HepG2 (cell line): ENCODE measurements around the gene PHC1. TPM values are rescaled to one million over a fixed set of nuclear protein-coding genes. Genes with fewer than 3 reads are reported as not detected.

ENCODE experiments used
- ATAC-seq: fragments of 200-7000 bp; cut with Tn5 transposase; 3 replicates; pipeline ENCODE4 v1.9.1; 2020; ENCODE audit warnings: mild to moderate bottlenecking, moderate library complexity
- BruUV-seq: library from RNA; stranded (reverse); fragments of 400-500 nt; replicated peaks from 2 replicates; lab custom pipeline; 2021; lab: Mats Ljungman, UMichigan
- CTCF ChIA-PET: fragments of 300-600 bp; formaldehyde crosslinking; extraction: SDS; loops from one replicate; lab custom pipeline; 2021; ENCODE audit warnings: low total read pairs, inconsistent platforms, low intra/inter-chr PET ratio; lab: Yijun Ruan, JAX
- POLR2A ChIA-PET: fragments of 350-600 bp; sonication (Branson Sonifier 250); formaldehyde crosslinking; loops from one replicate; lab custom pipeline; 2020; ENCODE audit warnings: antibody characterized with exemption, inconsistent platforms; lab: Yijun Ruan, JAX
- DNase-seq: peaks from one replicate; pipeline ENCODE4 v3.0.0-alpha.2; 2015; ENCODE audit warnings: low spot score
- FAIRE-seq: peaks from 3 replicates; lab custom pipeline; 2011; peaks lifted over from hg19 to GRCh38; lab: Jason Lieb, UNC
- H2AFZ ChIP-seq: one replicate; pipeline ENCODE4 v1.6.1; 2011; ENCODE audit warnings: low read length, inconsistent platforms
- H3K27ac ChIP-seq: fragments of 300-600 bp; 3 replicates; pipeline ENCODE4 v1.8.0; 2011; ENCODE audit warnings: mixed run types, mild to moderate bottlenecking, mixed read lengths, low read length, inconsistent platforms; ENCODE audit not compliant: insufficient read depth; ENCODE audit errors: extremely low read length
- H3K27me3 ChIP-seq, 2 experiments: fragments of 200-600 bp in 1 of 2; 2 replicates in 1 of 2; 3 replicates in 1 of 2; pipeline versions ENCODE4 v1.6.0 to v1.8.0; 2011; ENCODE audit warnings: low read length in 2 of 2, mild to moderate bottlenecking in 2 of 2, moderate library complexity in 2 of 2, inconsistent platforms in 1 of 2; ENCODE audit not compliant: insufficient read depth in 2 of 2, control insufficient read depth in 1 of 2
- H3K36me3 ChIP-seq, 2 experiments: fragments of 200-600 bp in 1 of 2; replicated peaks in 1 of 2; 2 replicates in 1 of 2; 3 replicates in 1 of 2; pipeline versions ENCODE4 v1.5.1 to v1.8.0; 2011; ENCODE audit warnings: low read length in 2 of 2, inconsistent platforms in 1 of 2; ENCODE audit not compliant: insufficient read depth in 2 of 2, control insufficient read depth in 1 of 2
- H3K4me1 ChIP-seq: 2 replicates; pipeline ENCODE4 v1.5.1; 2012; ENCODE audit warnings: low read length, inconsistent platforms; ENCODE audit not compliant: insufficient read depth
- H3K4me2 ChIP-seq: 2 replicates; pipeline ENCODE4 v1.6.0; 2011; ENCODE audit warnings: low read depth, low read length, inconsistent platforms
- H3K4me3 ChIP-seq, 3 experiments: fragments of 200-600 bp in 1 of 3; sonication (generic), shearing (Covaris generic) in 1 of 3; replicated peaks in 1 of 3; 2 replicates each; pipeline ENCODE4 v1.5.1; 2011 to 2016; ENCODE audit warnings: low read length in 3 of 3, inconsistent platforms in 2 of 3, low read depth in 2 of 3, mild to moderate bottlenecking in 2 of 3, control low read depth in 1 of 3, mixed read lengths in 1 of 3; ENCODE audit not compliant: insufficient read depth in 1 of 3
- H3K79me2 ChIP-seq: one replicate; pipeline ENCODE4 v1.6.1; 2011; ENCODE audit warnings: low read length, inconsistent platforms; ENCODE audit not compliant: insufficient read depth
- H3K9ac ChIP-seq: 2 replicates; pipeline ENCODE4 v1.6.0; 2011; ENCODE audit warnings: mild to moderate bottlenecking, low read depth, low read length, inconsistent platforms; ENCODE audit not compliant: insufficient read depth
- H3K9me3 ChIP-seq: 2 replicates; pipeline ENCODE4 v1.5.1; 2012; ENCODE audit warnings: mild to moderate bottlenecking, low read length
- H4K20me1 ChIP-seq: 2 replicates; pipeline ENCODE4 v1.6.0; 2011; ENCODE audit warnings: inconsistent platforms, mild to moderate bottlenecking, low read length, moderate library complexity; ENCODE audit not compliant: insufficient read depth
- DBP ChIP-seq: sonication (generic); formaldehyde crosslinking; IDR thresholded peaks from 2 replicates; pipeline ENCODE4 v1.4.0; 2020; ENCODE audit warnings: missing genetic modification reagents; ENCODE audit errors: not compliant biosample characterization
- SP140L ChIP-seq: sonication (generic); formaldehyde crosslinking; IDR thresholded peaks from 2 replicates; pipeline ENCODE4 v1.4.0; 2020; ENCODE audit warnings: missing genetic modification reagents, borderline replicate concordance
- ZNF512 ChIP-seq: sonication (generic); formaldehyde crosslinking; IDR thresholded peaks from 2 replicates; pipeline ENCODE4 v1.4.0; 2020; ENCODE audit warnings: mild to moderate bottlenecking, missing genetic modification reagents
- ZNF562 ChIP-seq: sonication (generic); formaldehyde crosslinking; IDR thresholded peaks from 2 replicates; pipeline ENCODE4 v1.8.0; 2022; ENCODE audit warnings: missing genetic modification reagents, borderline replicate concordance
- ZSCAN29 ChIP-seq: sonication (generic); formaldehyde crosslinking; conservative IDR thresholded peaks from 2 replicates; pipeline ENCODE4 v1.4.0; 2020; ENCODE audit warnings: mild to moderate bottlenecking, missing genetic modification reagents
- in situ Hi-C: cut with HindIII; loops from 2 replicates; pipeline ENCODE4 v1.10.0; 2017; ENCODE audit warnings: low pct_unique_long_range_greater_than_20kb; ENCODE audit not compliant: extremely low pct_ligation_motif_present
- intact Hi-C: fragments of 100-400 bp; cut with micrococcal nuclease; formaldehyde crosslinking; loops from one replicate; pipeline ENCODE4 v1.10.0; 2022; ENCODE audit not compliant: unreplicated experiment
- polyA plus RNA-seq, 8 experiments: library from polyadenylated mRNA; depleted of rRNA in 3 of 8; stranded (reverse) in 7 of 8; unstranded in 1 of 8; fragments of >200 nt; fragmentation: Illumina TruSeq in 4 of 8; extraction: Trizol in 4 of 8; gene quantifications; 2 replicates each; pipeline versions ENCODE4 v1.2.1 to v1.2.3, GENCODE V29; 2011 to 2016; ENCODE audit warnings: low read depth in 4 of 8, missing spikeins in 1 of 8, mixed read lengths in 1 of 8; ENCODE audit not compliant: insufficient read depth in 1 of 8
- total RNA-seq, 5 experiments: library from RNA; depleted of rRNA; stranded (reverse); fragments of >200 nt; fragmentation: Illumina TruSeq; extraction: Trizol; gene quantifications; 2 replicates each; pipeline ENCODE4 v1.2.3, GENCODE V29; 2016; ENCODE audit warnings: low read depth in 1 of 5

PHC1 gene
- total and polyA plus RNA-seq, 2 of the 13 experiments (the other 11 are each of a cell fraction or from before 2014, with no cell fraction given), result 9.4 to 35.0 TPM

GRCh38 chr12:8985213-8985754, 71.0 kb downstream of the PHC1 start (continued):
- TF ChIP-seq DBP (CRISPR knock-in tag) (no peak), ZSCAN29 (no peak), SP140L (CRISPR knock-in tag) (no peak)

- no peaks in the 10 kb centered on the region for H3K79me2 ChIP-seq
- no peak overlapping the region for H2AFZ ChIP-seq
- H3K4me1 ChIP-seq, result peaks cover 6% of the 10 kb centered on the region; the same call in 1 of the 2 replicates
- H3K27me3 ChIP-seq, result no peaks in the 10 kb centered on the region
- no peaks in the 10 kb centered on the region for H4K20me1 ChIP-seq
- FAIRE-seq (no peak), ATAC-seq (no peak), DNase-seq (no peak)
- H3K4me3 ChIP-seq, result no peak overlapping the region
- POLR2A ChIA-PET, result no interaction called here
- in situ Hi-C loops (no loop called here), intact Hi-C loops (loop anchor here (5.0 kb wide), 1 partner anchor 45 kb away; no protein-coding TSS in a partner anchor)
- no peak overlapping the region for H3K27ac ChIP-seq
- no peak overlapping the region for H3K9ac ChIP-seq
- no TSS peak for BruUV-seq
- CTCF ChIA-PET, result no interaction called here
- no peaks in the 10 kb centered on the region for H3K9me3 ChIP-seq
- H3K4me2 ChIP-seq, result no peak overlapping the region
- no peaks in the 10 kb centered on the region; a peak in 1 of 5 replicates for H3K36me3 ChIP-seq
- TF ChIP-seq ZNF562 (CRISPR knock-in tag) (no peak), ZNF512 (CRISPR knock-in tag) (no peak)
These were observed 72.9 kb downstream of the PHC1 start for GRCh38 chr12:8987163-8987562.
